B cell (primary cell): ENCODE results near the gene ELOVL6. TPM values are rescaled to one million over a fixed set of nuclear protein-coding genes. Genes with fewer than 3 reads are reported as not detected.

Experiments used
- ATAC-seq: fragments of 200-7000 bp; cut with Tn5 transposase; one replicate; pipeline ENCODE4 v1.10.0; 2021; ENCODE audit warnings: low read depth, mild to moderate bottlenecking, moderate number of reproducible peaks, moderate library complexity
- CTCF ChIA-PET: fragments of 350-600 bp; sonication (Branson Sonifier 250); formaldehyde crosslinking; loops from one replicate; lab custom pipeline; 2021; ENCODE audit warnings: antibody characterized with exemption, inconsistent platforms; lab: Charles Lee
- POLR2A ChIA-PET: fragments of 350-600 bp; sonication (Branson Sonifier 250); formaldehyde crosslinking; loops from one replicate; lab custom pipeline; 2021; ENCODE audit warnings: antibody characterized with exemption; lab: Charles Lee
- DNase-seq: peaks from one replicate; pipeline ENCODE4 v3.0.0; 2013
- H2AFZ ChIP-seq: 2 replicates; pipeline ENCODE4 v1.6.1; 2012; ENCODE audit warnings: mild to moderate bottlenecking, low read depth, low read length; ENCODE audit not compliant: insufficient read depth, poor library complexity, severe bottlenecking
- H3K27ac ChIP-seq, 2 donors: 1 replicate in 1 of 2; 2 replicates in 1 of 2; pipeline ENCODE4 v1.5.1; 2012 to 2013; ENCODE audit warnings: low read length in 2 of 2, mild to moderate bottlenecking in 2 of 2, moderate library complexity in 1 of 2
- H3K27me3 ChIP-seq, 4 experiments: fragments of 200-600 bp in 1 of 4; sonication (generic) in 1 of 4; replicated peaks in 1 of 4; 1 replicate in 2 of 4; 2 replicates in 2 of 4; pipeline versions ENCODE4 v1.6.1 to v1.7.0; 2013 to 2016; ENCODE audit warnings: low read length in 3 of 4, mild to moderate bottlenecking in 2 of 4, mixed read lengths in 1 of 4, moderate library complexity in 1 of 4; ENCODE audit not compliant: insufficient read depth in 4 of 4, control insufficient read depth in 3 of 4; ENCODE audit errors: control extremely low read depth in 1 of 4
- H3K36me3 ChIP-seq, 2 experiments: replicated peaks in 1 of 2; 1 replicate in 1 of 2; 2 replicates in 1 of 2; pipeline versions ENCODE4 v1.6.1 to v1.7.1; 2013; ENCODE audit warnings: low read length in 1 of 2; ENCODE audit not compliant: insufficient read depth in 2 of 2, control insufficient read depth in 1 of 2; ENCODE audit errors: control extremely low read depth in 1 of 2, extremely low read depth in 1 of 2
- H3K4me1 ChIP-seq, 2 donors: fragments of 200-600 bp in 1 of 2; sonication (generic) in 1 of 2; 1 replicate in 1 of 2; 2 replicates in 1 of 2; pipeline versions ENCODE4 v1.5.1 to v1.6.1; 2013 to 2017; ENCODE audit warnings: low read length in 2 of 2; ENCODE audit not compliant: control insufficient read depth in 2 of 2, insufficient read depth in 2 of 2
- H3K4me2 ChIP-seq: replicated peaks from 2 replicates; pipeline ENCODE3; 2012; ENCODE audit warnings: mild to moderate bottlenecking, low read depth, low read length; ENCODE audit not compliant: poor library complexity, severe bottlenecking
- H3K4me3 ChIP-seq, 5 experiments: fragments of 200-600 bp in 1 of 5; sonication (generic) in 1 of 5; 1 replicate in 3 of 5; 2 replicates in 2 of 5; pipeline versions ENCODE4 v1.5.1 to v1.7.0; 2011 to 2016; ENCODE audit warnings: low read length in 4 of 5, mild to moderate bottlenecking in 4 of 5, low read depth in 2 of 5, control low read depth in 1 of 5, moderate library complexity in 1 of 5; ENCODE audit not compliant: insufficient read depth in 1 of 5; ENCODE audit errors: control extremely low read depth in 1 of 5, extremely low read depth in 1 of 5
- H3K79me2 ChIP-seq: fragments of 200-600 bp; sonication (generic); one replicate; pipeline ENCODE4 v1.6.0; 2016; ENCODE audit warnings: low read length; ENCODE audit not compliant: control insufficient read depth, insufficient read depth
- H3K9ac ChIP-seq: fragments of 200-600 bp; sonication (generic); 2 replicates; pipeline ENCODE4 v1.6.1; 2017; ENCODE audit warnings: mild to moderate bottlenecking, low read length, moderate library complexity
- H3K9me3 ChIP-seq, 3 donors: one replicate each; pipeline versions ENCODE4 v1.6.1 to v1.7.1; 2013; ENCODE audit warnings: low read length in 2 of 3; ENCODE audit not compliant: control insufficient read depth in 2 of 3, insufficient read depth in 1 of 3; ENCODE audit errors: control extremely low read depth in 1 of 3
- H4K20me1 ChIP-seq: 2 replicates; pipeline ENCODE4 v1.6.0; 2012; ENCODE audit warnings: mild to moderate bottlenecking, low read length; ENCODE audit not compliant: insufficient read depth, control insufficient read depth, poor library complexity, severe bottlenecking
- H3K27ac Mint-ChIP-seq: one replicate; pipeline ENCODE4 v1.8.0; 2021; ENCODE audit warnings: mixed read lengths
- H3K27me3 Mint-ChIP-seq: one replicate; pipeline ENCODE4 v1.8.0; 2021; ENCODE audit warnings: mixed read lengths
- H3K4me1 Mint-ChIP-seq: one replicate; pipeline ENCODE4 v1.8.0; 2021; ENCODE audit warnings: mixed read lengths
- H3K4me3 Mint-ChIP-seq: one replicate; pipeline ENCODE4 v1.8.0; 2021; ENCODE audit warnings: mixed read lengths
- H3K9me3 Mint-ChIP-seq: one replicate; pipeline ENCODE4 v1.8.0; 2022; ENCODE audit warnings: mixed read lengths; ENCODE audit not compliant: insufficient read depth
- CTCF ChIP-seq: fragments of 200-600 bp; IDR thresholded peaks from one replicate; pipeline ENCODE4 v1.8.0; 2022; ENCODE audit warnings: antibody characterized with exemption, mild to moderate bottlenecking
- EZH2 ChIP-seq: IDR thresholded peaks from 2 replicates; pipeline ENCODE4 v1.6.1; 2012; ENCODE audit warnings: borderline replicate concordance, low read depth, mild to moderate bottlenecking, moderate library complexity, low read length; ENCODE audit not compliant: insufficient read depth, poor library complexity, severe bottlenecking
- WGBS: methylation state at CpG from one replicate; pipeline ENCODE4 v1.1.5; 2013; ENCODE audit warnings: missing lambda C conversion rate; ENCODE audit not compliant: insufficient coverage; 5-methylcytosine and 5-hydroxymethylcytosine counted together
- intact Hi-C: fragments of 100-400 bp; cut with micrococcal nuclease; formaldehyde crosslinking; loops from one replicate; pipeline ENCODE4 v1.10.0; 2022
- polyA plus RNA-seq: library from polyadenylated mRNA; depleted of rRNA; stranded (reverse); fragments of >200 nt; gene quantifications from 2 replicates; pipeline ENCODE4 v1.2.3, GENCODE V29; 2012
- total RNA-seq, 2 donors: library from RNA; stranded (reverse); fragments of 120-200 nt in 1 of 2; gene quantifications; 1 replicate in 1 of 2; 2 replicates in 1 of 2; pipeline versions ENCODE4 v1.2.3 to v1.2.4, GENCODE V29; 2013 to 2022

ELOVL6 gene
- total and polyA plus RNA-seq, 2 donors (not counting 1 experiment from before 2014, with no cell fraction given): 0.10 to 0.22 TPM

- peak; percentile 31 for ATAC-seq
- H3K27ac ChIP-seq: peak overlapping the region; percentile 50 to 82
- no peaks in the 10 kb centered on the region for H3K9me3 ChIP-seq
- no peak for DNase-seq
- no peak for TF ChIP-seq CTCF
- TF ChIP-seq EZH2: no peak
- CTCF ChIA-PET: interaction anchor here (1.0 to 1.1 kb wide), 3 partner anchors 146 to 320 kb away, joined by 3 read pairs; no protein-coding TSS in a partner anchor
- peak overlapping the region; percentile 85 for H3K9ac ChIP-seq
- no peaks in the 10 kb centered on the region for H3K27me3 ChIP-seq
- H3K4me3 ChIP-seq: peak overlapping the region; percentile 11 to 87 (median 83)
- peak overlapping the region; percentile 89 for H3K27ac Mint-ChIP-seq
- H2AFZ ChIP-seq: peak overlapping the region; percentile 95
- intact Hi-C loops: loop anchor here (5.0 to 10.0 kb wide), 5 partner anchors 199 to 764 kb away; partner anchors contain the start of genes CASP6, MCUB and SEC24B
- POLR2A ChIA-PET: no interaction called here
- no peaks in the 10 kb centered on the region for H3K36me3 ChIP-seq
- no peaks in the 10 kb centered on the region for H3K9me3 Mint-ChIP-seq
- no peaks in the 10 kb centered on the region for H3K79me2 ChIP-seq
- no peaks in the 10 kb centered on the region for H3K27me3 Mint-ChIP-seq
- under 1% methylated on average over 58 of the region's 58 CpGs for WGBS
- H3K4me2 ChIP-seq: peak overlapping the region; percentile 94
- peaks cover 17 to 19% of the 10 kb centered on the region in 2 donors for H3K4me1 ChIP-seq
- H3K4me3 Mint-ChIP-seq: peak overlapping the region; percentile 91
- H4K20me1 ChIP-seq: no peaks in the 10 kb centered on the region
- H3K4me1 Mint-ChIP-seq: peaks cover 32% of the 10 kb centered on the region
Observed at GRCh38 chr4:110196206-110196870, 2.1 kb downstream of the ELOVL6 start.
